ENCODE measurements around the gene SETD7. TPM values are rescaled to one million over a fixed set of nuclear protein-coding genes. Genes with fewer than 3 reads are reported as not detected.

Gene SETD7
- total RNA-seq, 1 donor, result 99.5 TPM

- no peak overlapping the region for H3K4me2 ChIP-seq (ENCODE audit: insufficient read depth, low read length)
- no peak overlapping the region for H3K4me3 ChIP-seq (ENCODE audit: insufficient read depth, low read length)
- no peaks in the 10 kb centered on the region for H3K27me3 ChIP-seq (ENCODE audit: insufficient read depth, low read length)
- H3K36me3 ChIP-seq (ENCODE audit: insufficient read depth, low read length), result peaks cover 67% of the 10 kb centered on the region
- H3K9me3 ChIP-seq (ENCODE audit: low read depth, low read length), result no peaks in the 10 kb centered on the region
- peaks cover under 1% of the 10 kb centered on the region for H3K4me1 ChIP-seq (ENCODE audit: insufficient read depth, low read length)
- TF ChIP-seq, protein P1, sequence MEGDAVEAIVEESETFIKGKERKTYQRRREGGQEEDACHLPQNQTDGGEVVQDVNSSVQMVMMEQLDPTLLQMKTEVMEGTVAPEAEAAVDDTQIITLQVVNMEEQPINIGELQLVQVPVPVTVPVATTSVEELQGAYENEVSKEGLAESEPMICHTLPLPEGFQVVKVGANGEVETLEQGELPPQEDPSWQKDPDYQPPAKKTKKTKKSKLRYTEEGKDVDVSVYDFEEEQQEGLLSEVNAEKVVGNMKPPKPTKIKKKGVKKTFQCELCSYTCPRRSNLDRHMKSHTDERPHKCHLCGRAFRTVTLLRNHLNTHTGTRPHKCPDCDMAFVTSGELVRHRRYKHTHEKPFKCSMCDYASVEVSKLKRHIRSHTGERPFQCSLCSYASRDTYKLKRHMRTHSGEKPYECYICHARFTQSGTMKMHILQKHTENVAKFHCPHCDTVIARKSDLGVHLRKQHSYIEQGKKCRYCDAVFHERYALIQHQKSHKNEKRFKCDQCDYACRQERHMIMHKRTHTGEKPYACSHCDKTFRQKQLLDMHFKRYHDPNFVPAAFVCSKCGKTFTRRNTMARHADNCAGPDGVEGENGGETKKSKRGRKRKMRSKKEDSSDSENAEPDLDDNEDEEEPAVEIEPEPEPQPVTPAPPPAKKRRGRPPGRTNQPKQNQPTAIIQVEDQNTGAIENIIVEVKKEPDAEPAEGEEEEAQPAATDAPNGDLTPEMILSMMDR (IDR thresholded peaks at IDR 0.05; ENCODE audit: extremely low read depth, low read depth, low read length), result no peak
- no peaks in the 10 kb centered on the region for H3K79me2 ChIP-seq (ENCODE audit: insufficient read depth, low read length)
- H2AFZ ChIP-seq (ENCODE audit: low read length), result no peak overlapping the region
- no peak for DNase-seq (ENCODE audit: insufficient read length, low spot score, missing footprints)
- no peak overlapping the region for H3K27ac ChIP-seq (ENCODE audit: low read depth, low read length)
- peaks cover under 1% of the 10 kb centered on the region for H4K20me1 ChIP-seq (ENCODE audit: insufficient read depth, low read length)
Measured at GRCh38 chr4:139523076-139523475, 32.9 kb downstream of the SETD7 start.

GRCh38 chr4:139522457-139522856, 33.6 kb downstream of the SETD7 start:
- no peaks in the 10 kb centered on the region for H3K9me3 ChIP-seq (ENCODE audit: low read depth, low read length)
- H3K27ac ChIP-seq (ENCODE audit: low read depth, low read length), result no peak overlapping the region
- H3K79me2 ChIP-seq (ENCODE audit: insufficient read depth, low read length), result no peaks in the 10 kb centered on the region
- no peak overlapping the region for H3K4me3 ChIP-seq (ENCODE audit: insufficient read depth, low read length)
- H4K20me1 ChIP-seq (ENCODE audit: insufficient read depth, low read length), result no peaks in the 10 kb centered on the region
- H2AFZ ChIP-seq (ENCODE audit: low read length), result no peak overlapping the region
- no peaks in the 10 kb centered on the region for H3K27me3 ChIP-seq (ENCODE audit: insufficient read depth, low read length)
- H3K4me2 ChIP-seq (ENCODE audit: insufficient read depth, low read length), result no peak overlapping the region
- H3K4me1 ChIP-seq (ENCODE audit: insufficient read depth, low read length), result no peaks in the 10 kb centered on the region
- H3K36me3 ChIP-seq (ENCODE audit: insufficient read depth, low read length), result peaks cover 67% of the 10 kb centered on the region
- no peak for DNase-seq (ENCODE audit: insufficient read length, low spot score, missing footprints)
- TF ChIP-seq, protein P1 (IDR thresholded peaks at IDR 0.05; ENCODE audit: extremely low read depth, low read depth, low read length), result no peak

GRCh38 chr4:139521754-139522401, 34.1 kb downstream of the SETD7 start:
- no peak overlapping the region for H3K27ac ChIP-seq (ENCODE audit: low read depth, low read length)
- TF ChIP-seq, protein P1 (IDR thresholded peaks at IDR 0.05; ENCODE audit: extremely low read depth, low read depth, low read length), result no peak
- no peak for DNase-seq (ENCODE audit: insufficient read length, low spot score, missing footprints)
- no peak overlapping the region for H3K4me3 ChIP-seq (ENCODE audit: insufficient read depth, low read length)
- no peaks in the 10 kb centered on the region for H3K4me1 ChIP-seq (ENCODE audit: insufficient read depth, low read length)
- no peaks in the 10 kb centered on the region for H3K9me3 ChIP-seq (ENCODE audit: low read depth, low read length)
- no peak overlapping the region for H2AFZ ChIP-seq (ENCODE audit: low read length)
- H3K79me2 ChIP-seq (ENCODE audit: insufficient read depth, low read length), result no peaks in the 10 kb centered on the region
- H3K27me3 ChIP-seq (ENCODE audit: insufficient read depth, low read length), result no peaks in the 10 kb centered on the region
- no peaks in the 10 kb centered on the region for H4K20me1 ChIP-seq (ENCODE audit: insufficient read depth, low read length)
- H3K4me2 ChIP-seq (ENCODE audit: insufficient read depth, low read length), result no peak overlapping the region
- H3K36me3 ChIP-seq (ENCODE audit: insufficient read depth, low read length), result peaks cover 66% of the 10 kb centered on the region

DNA sequence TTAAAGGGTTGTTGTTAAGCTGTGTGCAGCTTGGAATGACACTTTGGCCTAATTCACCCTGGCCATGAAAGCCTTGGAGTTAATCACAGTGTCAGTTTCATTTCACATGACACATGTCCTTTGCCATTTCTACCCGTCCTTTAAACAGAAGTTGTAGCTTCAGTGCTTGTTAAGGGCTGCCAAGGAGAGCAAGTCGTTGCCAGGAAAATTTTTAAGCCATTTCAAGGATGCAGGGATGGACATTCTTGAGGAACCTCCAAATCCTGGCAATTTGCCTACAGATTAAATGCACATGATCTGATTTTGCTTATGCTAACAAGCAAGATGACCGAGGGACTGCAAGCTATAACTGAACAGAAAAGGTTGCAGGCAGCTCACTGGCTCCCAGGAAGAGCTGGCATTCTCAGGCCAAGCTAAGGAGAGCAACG, 40.5 kb downstream of the SETD7 start:
- peaks cover 3% of the 10 kb centered on the region for H4K20me1 ChIP-seq (ENCODE audit: insufficient read depth, low read length)
- H3K9me3 ChIP-seq (ENCODE audit: low read depth, low read length), result no peaks in the 10 kb centered on the region
- no peak for DNase-seq (ENCODE audit: insufficient read length, low spot score, missing footprints)
- peaks cover 79% of the 10 kb centered on the region for H3K36me3 ChIP-seq (ENCODE audit: insufficient read depth, low read length)
- H2AFZ ChIP-seq (ENCODE audit: low read length), result no peak overlapping the region
- no peak overlapping the region for H3K4me3 ChIP-seq (ENCODE audit: insufficient read depth, low read length)
- no peaks in the 10 kb centered on the region for H3K4me1 ChIP-seq (ENCODE audit: insufficient read depth, low read length)
- no peak overlapping the region for H3K4me2 ChIP-seq (ENCODE audit: insufficient read depth, low read length)
- H3K79me2 ChIP-seq (ENCODE audit: insufficient read depth, low read length), result no peaks in the 10 kb centered on the region
- H3K27me3 ChIP-seq (ENCODE audit: insufficient read depth, low read length), result no peaks in the 10 kb centered on the region
- peak overlapping the region; percentile 10 for H3K27ac ChIP-seq (ENCODE audit: low read depth, low read length)
- TF ChIP-seq, protein P1 (IDR thresholded peaks at IDR 0.05; ENCODE audit: extremely low read depth, low read depth, low read length), result no peak

Data from osteoblast (primary cell).